Colon (tissue), 2 donors: ENCODE results near the gene HS1BP3.

Source experiments
- FAIRE-seq: peaks from 2 replicates; lab custom pipeline; 2012; peaks lifted over from hg19 to GRCh38; lab: Jason Lieb, UNC
- donor health status: control.
- donor health status: control.

HS1BP3 gene, protein sequence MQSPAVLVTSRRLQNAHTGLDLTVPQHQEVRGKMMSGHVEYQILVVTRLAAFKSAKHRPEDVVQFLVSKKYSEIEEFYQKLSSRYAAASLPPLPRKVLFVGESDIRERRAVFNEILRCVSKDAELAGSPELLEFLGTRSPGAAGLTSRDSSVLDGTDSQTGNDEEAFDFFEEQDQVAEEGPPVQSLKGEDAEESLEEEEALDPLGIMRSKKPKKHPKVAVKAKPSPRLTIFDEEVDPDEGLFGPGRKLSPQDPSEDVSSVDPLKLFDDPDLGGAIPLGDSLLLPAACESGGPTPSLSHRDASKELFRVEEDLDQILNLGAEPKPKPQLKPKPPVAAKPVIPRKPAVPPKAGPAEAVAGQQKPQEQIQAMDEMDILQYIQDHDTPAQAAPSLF

DNA sequence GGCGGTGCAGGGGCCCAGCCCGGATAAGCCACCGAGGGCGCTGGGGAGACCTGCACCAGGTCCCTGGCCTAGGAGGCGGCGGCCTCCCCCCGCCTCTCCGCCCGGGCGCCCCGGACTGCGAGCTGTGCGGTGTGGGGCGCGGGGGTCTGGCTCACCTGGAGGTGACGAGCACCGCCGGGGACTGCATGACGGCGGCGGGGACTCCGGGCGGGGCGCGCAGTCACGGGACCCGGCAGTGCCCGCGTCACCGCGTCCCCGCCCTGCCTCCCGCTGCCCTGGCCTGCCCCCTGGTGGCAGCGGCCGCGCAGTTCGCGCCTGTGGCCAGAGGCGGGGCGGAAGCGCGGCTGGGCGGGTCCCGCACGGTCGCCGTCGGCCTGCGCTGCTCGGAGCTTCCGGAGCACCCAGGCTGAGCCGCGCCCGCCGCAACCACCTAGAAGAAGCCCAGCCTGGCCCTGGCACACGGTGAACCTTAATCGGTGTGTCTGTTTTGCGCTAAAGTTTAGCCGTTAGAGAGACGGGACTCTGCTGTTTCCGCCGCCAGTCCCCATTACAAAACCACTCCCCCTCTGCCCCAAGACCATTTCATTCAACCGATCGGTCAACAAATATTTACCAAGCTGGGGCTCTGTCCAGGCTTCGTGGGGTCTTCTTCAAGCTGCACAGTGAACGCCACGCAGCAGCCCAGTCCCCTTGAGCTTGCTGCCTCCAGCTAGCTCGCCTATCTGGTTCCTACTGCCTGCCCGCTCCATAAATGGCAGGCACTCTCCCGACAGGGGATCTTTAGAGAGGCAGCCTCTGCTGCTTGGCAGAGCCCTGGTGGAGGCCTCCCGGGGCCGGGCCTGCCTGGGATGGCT, at the start of gene HS1BP3:
HS1BP3 (minus strand) TSS at position 222 of the 854 bp plus-strand sequence; CDS start at position 187, 35 bp downstream.
- FAIRE-seq: no peak

DNA sequence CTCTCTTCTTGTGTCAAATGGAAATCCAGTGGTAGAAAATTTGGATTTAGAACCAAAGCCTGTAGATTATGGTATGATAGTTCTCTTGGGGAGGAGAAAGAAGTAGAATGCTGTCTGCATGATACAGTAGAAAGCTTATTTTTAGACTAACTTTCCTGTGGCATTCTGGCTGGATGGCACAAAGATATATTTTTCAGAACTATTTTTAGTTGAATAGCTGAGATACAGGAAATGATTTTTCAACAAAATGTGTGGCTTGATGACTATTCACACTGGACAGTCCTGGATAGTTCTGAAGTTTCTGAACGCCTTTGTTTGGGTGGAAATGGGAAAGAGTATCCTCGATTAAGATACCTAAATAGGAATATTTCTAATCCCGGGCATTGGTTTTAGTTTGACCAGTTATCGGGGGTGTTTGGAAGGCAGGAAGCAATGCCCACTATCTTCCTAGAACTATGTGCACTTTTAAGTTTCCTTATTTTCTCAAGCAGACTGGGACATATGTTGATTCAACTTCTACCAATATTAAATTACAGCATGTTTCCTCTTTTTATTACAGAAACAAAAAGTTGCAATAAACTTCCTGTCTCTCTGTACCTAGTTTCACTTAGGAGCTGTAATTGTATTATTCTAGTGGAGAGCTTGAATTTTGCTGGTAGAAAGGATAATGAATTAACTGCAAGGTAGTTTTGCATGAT, 48.2 kb upstream of the HS1BP3 start:
- FAIRE-seq: no peak

DNA sequence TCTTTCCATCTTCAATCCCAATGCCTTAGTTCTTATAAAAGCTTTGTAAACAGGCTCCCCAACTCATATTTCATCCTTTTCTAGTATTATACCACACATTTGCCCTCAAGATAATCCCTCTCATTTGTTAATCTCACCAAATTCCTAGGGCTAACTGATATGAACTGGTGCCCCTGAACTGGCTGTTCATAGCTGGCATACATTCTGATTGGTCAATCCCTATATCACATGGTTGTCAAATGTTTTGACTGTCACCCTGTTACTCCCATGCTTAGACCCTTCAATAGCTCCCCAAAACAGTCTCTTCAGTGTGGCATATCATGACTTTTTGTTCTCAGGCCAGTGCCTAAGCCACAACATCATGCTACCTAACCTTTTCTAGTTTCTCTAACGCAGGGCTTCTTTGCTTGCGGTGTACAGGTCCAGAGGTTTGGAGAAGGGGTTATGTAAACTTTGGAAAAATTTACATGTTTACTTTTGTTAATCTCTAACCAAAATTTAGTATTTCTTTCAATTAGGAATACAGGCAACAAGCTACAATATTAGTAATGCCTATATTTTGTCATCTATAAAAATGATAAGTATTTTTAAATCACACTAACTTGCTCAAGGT, 46.5 kb upstream of the HS1BP3 start:
- no peak for FAIRE-seq

DNA sequence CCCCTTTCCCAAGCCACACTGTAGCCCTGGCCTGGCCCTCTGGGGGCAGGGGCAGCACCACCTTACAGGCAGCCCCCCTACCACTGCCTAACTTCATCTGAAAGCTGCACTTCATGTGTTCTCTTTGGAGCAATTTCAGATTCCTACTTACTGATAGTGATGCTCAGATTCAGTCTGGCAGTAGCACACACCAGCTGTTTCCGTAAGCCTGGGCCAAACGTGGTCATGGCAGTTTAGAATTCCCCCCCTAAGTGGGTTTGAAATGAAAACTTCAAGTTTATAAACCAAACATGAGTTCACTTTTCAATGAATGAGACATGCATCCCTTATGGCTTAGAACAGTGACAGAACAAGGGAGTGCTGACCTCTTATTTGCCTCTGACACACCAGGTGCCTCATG, 45.5 kb upstream of the HS1BP3 start:
- FAIRE-seq: no peak

DNA sequence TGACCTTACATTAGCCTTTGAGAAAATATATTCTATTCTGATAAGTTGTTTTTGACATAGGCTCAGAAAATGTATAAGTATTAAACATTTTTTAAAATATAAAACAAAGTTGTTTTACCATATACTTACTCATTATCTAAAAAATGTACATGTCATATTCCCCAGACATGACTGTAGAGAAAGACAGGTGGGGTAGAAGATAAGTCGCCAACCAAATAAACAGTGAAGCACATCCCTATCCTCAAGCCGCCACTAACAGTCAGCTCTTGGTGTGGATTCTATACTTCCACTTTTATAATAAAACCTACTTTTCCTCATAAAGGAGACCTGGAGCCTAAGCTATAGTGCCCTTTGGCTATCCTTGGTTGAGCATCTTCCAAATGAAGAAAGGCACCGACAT, 42.4 kb upstream of the HS1BP3 start:
- no peak for FAIRE-seq

DNA sequence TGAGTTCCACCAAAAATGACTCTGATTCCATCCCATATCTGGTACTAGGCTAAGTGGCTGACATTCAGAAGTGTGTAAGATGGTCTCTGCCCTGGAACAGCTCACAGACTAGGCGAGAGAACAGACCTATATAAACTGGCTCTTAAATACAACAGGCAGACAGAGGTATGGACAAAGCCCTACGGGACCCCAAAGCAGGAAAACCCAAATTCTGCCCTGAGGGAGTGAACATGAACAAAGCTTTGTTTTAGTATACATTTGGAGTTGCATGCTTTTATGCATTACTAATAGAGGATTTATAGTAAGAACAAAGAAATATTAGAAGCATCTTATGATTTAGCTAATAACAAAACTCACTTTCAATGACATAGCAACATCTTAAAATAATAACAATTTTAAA, 41.2 kb upstream of the HS1BP3 start:
- FAIRE-seq: no peak

DNA sequence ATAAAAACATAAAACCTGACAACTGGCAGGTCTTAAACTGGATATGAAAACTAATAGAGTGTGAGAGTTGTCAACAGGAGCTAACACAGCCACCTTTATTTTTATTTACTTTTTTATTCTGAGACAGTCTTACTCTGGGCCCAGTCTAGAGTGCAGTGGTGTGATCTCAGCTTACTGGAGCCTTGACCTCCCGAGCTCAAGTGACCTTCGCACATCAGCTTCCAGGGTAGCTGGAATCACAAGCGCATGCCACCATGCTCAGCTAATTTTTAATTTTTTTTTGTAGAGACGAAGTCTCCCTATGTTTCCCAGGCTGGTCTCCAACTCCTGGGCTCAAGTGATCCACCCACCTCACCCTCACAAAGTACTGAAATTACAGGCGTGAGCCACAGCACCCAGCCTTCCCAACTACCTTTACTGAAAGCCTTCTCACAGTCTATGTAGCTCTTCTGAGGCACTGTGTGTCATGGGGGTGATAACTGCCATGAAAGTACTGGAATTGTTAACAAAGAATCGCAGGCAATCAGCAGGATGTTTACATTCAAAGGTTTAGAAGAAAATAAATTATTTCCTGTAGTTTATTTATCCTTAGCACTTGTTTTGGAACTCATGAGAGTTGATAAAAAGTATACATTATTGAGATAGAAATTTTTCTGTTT, 40.3 kb upstream of the HS1BP3 start:
- no peak for FAIRE-seq

DNA sequence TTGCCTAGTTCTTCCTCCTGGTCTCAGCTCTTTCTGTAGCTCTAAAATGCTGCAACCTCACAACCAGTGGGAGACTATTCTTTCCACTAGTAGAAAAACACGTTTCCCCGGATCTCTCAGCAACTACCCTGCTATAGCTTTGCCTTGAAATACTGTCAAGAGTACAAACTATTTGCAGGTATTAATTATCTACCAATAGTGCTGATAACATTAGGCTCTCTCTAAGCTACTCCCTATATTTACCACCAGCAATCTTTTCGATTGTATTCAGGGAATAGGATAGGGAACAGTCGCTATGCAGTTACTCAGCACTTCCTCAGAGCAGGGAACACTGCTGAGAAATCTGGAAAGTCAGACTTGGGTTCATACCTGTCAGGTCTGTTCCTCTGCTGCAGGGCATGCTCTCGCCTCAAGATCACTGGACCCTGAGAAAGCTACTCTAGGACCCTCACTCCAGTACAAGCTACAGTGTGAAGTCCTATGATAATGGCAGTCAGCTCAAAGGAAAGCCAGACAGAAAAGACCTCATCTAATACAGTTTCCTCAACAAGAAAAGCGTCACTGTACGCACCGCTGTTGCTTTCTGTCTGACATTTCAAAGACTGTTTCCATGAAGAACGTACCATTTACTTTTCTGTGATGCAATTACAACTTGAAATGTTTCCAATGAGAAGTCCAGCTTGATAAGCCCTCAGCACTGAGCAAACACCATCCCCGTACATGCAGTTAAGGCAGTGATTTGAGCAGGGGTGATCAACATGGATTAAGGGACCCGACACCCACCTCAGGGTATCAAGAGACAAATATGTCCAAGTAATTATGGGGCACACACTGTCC, 38.7 kb upstream of the HS1BP3 start:
- FAIRE-seq: no peak

DNA sequence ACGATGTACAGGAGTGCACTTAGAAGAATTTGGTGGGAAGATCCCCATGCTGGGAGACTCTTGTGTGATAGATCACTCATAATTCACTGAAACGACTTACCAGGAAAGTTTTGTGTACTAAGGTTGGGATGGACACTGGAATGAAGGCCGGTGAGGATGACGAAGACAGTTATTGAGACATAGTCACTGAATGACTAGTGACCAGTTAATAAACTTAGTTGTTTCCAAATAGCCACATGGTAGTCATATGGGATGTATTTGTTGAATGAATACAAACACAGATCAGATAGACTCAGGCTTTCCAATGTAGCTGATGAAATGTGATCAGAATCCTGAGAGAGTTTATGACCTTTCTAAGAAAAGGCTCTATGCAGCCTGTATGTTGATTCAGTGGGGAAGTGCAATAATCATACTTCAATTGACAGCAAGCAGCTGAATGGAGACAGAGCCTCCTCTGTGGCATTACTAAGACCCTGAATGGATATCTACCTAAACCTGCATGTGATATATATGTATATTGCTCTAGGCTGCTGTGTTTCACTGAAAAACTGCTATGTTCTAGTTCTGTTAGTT, 36.4 kb upstream of the HS1BP3 start:
- FAIRE-seq: no peak

DNA sequence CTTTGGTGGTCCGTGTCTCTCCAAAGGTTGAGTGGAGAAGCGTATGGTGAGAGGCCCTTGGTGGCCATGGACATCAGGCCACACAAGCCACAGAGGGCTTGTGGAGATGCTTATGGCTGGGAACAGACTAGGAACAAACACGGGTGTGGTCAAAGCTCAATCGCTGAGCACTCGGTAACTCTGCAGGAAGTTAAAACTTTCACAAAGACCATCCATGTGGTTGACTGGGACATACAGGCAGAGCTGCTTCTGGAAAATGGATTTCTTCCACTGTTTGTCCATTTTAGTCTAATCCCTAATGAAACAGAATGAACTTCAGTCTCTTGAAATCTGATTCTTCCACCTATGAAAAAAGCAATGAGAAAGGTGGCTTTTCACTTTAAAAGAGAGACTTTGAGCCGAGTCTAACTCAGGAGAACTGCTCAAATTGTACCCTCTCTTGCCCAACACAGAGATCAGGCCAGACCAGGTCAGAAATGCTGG, 33.7 kb upstream of the HS1BP3 start:
- FAIRE-seq: no peak

DNA sequence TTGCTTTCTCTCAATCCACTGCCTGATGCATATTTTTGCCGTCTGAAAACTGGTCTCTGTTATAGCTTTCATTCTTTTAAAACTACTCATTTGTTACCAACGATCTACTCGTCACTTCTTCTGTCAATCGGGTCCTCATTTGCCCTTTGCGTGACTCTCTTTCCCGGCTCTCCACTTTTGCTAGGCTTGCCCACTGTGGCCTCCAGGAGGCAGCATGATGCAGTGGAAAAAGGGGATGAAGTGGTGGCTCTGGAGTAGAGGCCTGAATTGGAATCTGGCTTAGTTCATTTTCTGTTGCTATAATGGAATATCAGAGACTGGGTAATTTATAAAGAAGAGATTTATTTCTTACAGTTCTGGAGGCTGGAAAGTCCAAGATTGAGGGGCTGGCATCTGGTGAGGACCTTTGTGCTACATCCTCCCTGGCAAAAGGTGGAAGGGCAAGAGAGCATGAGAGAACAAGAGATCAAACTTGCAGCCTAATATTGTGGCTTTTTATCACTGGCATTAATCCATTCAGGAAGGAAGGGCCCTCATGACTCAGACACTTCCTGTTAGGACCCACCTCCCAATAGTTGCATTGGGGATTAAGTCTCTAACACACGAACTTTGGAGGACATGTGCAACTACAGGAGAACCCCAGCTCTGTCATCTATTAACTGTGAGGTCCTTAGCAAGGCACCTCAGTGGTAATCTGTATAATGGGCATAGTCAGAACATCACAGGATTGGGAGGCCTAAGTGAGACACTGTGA, 31.4 kb upstream of the HS1BP3 start:
- FAIRE-seq: no peak

DNA sequence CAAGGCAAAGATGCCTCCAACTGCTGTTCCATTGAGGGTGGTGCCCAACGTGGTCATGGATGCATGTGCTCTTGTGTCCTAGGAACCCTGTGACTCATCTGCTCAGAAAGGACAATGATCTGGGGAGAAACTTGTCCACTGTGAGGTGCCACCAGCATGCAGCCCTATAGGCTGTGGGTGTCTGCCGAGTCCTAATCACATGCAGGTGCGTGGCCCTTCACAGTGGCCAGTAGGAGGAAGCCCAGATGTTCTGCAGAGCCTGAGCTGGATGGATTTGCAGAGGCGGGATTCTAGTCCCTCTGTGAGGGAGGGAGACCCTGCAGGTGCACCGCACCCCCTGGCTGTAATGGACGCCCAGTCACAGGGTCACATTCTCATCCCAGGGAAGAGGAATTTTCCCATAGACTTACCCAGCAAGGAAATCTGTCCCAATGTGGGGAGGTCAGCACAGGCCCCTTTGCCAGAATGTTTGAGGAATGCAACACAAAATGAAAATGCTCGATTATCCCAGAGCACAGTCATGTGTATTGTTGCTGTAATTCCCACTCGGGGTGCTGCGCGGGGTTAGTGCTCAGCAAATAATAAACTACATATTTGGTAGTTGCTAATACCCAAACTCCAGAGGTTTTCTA, 30.0 kb upstream of the HS1BP3 start:
- FAIRE-seq: no peak

DNA sequence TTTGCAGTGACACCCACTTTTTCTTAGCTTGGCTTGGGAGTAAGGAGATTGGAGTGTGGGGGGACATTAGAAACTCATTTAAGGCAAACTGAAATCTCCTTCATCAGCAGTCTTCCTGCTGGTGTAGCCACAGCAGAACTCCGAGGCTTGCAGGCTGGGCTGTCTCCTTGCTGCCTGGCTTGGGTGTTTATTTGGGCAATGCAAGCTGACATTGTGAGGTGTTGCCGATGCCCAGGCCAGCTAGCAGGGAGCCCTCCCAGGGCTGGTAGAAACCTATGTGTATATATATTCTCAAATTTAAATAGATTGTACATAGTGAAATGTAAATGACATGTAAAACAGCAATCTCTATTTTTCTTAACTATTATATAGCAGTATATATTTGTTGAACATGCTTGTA, 27.9 kb upstream of the HS1BP3 start:
- FAIRE-seq: no peak

DNA sequence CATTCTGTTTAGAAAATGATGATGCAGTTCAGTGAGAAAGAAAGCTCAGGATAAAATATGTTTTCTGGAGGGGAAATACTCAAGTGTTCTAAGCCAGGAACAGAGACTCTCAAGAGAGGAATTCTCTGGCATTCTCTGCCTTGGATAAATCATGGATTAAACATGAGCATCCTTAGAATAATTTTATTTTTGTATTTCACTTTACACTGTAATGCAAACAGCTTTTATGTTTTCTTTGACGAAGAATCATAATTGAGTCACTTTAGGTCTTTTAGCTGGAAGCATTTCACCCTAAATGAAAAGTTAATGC, 27.1 kb upstream of the HS1BP3 start:
- no peak for FAIRE-seq

DNA sequence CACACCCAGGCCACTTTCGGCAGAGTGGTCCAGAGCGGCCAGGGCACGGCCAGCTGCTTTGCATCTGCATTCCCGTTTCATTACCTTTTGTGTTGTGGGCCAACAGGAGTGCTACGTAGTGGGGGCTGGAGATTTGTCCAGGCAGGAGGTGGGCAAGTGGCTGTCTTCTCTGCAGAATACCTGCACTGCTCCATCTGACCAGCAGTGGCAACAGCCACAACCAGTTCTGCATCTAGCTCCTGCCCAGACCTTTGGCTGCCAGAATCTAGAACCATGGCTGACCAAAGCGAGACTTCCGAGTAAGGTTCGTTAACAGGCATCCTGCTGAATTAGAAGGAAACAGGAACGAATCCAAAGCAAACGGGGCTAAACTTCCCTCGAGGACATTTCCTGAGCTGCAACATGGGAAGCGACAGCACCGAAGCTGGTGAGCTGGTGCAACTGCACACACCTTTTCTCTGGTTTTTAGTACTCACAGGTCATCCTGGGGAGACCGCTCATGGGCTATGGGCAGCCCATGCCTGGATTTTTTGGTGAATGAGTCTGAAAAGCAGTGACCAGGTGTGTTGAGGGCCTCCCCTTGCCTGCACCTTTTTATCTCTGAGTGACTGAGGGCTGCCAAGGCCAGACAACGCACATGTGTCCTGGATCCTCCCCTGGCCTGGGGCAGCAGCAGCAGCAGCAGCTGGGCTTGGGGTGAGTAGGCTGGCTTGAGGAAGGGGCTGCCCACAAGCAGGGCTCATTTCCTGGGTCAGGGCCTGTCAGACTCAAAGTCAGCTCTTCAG, 26.6 kb upstream of the HS1BP3 start:
- no peak for FAIRE-seq

DNA sequence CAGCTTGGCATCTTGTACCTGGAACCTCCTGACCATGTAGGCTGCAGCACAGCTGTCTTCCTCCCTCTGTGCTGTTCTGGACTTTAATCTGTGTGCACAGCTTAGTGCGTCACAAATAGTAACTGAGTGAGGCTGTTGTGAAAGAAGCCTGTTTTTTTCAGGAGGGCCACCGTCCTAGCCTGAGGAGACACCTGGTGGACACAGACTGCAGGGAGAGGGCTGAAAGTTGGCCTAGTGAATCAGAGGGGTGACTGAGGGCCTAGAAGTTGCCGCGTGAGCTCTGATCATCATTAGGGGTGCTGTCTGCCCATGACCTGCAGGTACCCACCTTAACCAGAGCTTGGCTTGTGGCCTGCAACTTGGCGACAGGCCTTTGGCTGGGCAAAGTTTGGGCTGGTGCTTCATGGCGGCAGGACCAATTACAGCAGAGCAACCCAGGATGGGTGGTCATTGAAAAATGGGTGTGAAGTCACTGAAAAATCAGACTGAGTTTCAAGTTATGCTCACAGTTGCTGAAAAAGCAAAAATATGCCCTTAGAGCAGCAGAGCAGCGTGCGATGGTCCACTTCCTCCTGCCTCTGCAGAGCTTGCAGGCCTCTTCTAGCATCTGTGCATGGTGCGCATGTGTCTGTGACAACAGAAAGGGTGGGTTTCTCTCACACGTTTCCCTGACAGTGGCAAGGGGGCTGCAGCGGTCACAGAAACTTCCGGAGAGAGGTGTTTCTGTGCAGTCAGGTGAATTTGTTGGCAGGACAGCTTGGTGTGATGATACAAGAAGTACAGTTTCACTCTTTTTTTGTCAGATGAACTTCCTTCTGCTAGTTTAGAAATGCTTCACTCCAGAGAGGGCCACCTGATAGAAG, 25.7 kb upstream of the HS1BP3 start:
- FAIRE-seq: no peak

DNA sequence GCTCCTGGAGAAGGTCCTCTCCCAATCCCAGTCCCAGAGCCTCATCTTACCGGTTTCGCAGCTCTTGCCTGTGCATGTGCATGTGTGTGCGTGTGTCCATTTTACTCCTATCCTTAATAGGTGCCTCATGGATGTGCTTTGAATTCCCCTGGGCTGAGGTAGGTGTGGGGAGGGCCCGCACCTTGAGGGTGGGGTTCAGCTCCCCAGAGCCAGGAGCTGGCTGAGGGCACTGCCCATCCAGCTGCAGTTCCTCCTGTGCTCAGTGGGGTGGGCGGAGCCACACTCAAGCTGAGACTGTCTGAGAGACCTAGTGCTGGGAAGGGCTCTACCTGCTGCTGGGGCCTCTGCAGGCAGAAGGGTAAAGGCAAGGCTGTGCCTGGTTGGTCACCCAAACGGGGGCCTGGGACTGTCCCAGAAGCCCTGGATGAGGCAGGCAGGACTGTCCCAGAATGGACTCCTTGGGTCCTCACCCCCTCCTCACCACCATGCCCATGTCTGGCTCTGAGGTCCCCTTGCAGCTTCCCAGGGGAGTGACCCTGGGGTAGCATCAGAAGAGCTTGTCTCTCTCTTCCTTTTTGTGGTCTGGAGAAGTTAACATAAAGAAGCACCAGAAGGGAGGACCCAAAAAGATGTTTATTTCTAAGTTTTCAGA, 24.9 kb upstream of the HS1BP3 start:
- FAIRE-seq: no peak
